Measurements from ENCODE around the gene FAM151A. TPM values are rescaled to one million over a fixed set of nuclear protein-coding genes. Genes with fewer than 3 reads are reported as not detected.
"Not testable (repeated sequence)": the region's sequence is repeated elsewhere in the genome, so short reads cannot be mapped to it uniquely, and the experiment has no call there.

FAM151A gene
- total and polyA plus RNA-seq, 2 experiments from 2014 or later: 9.8 to 13.5 TPM

DNA sequence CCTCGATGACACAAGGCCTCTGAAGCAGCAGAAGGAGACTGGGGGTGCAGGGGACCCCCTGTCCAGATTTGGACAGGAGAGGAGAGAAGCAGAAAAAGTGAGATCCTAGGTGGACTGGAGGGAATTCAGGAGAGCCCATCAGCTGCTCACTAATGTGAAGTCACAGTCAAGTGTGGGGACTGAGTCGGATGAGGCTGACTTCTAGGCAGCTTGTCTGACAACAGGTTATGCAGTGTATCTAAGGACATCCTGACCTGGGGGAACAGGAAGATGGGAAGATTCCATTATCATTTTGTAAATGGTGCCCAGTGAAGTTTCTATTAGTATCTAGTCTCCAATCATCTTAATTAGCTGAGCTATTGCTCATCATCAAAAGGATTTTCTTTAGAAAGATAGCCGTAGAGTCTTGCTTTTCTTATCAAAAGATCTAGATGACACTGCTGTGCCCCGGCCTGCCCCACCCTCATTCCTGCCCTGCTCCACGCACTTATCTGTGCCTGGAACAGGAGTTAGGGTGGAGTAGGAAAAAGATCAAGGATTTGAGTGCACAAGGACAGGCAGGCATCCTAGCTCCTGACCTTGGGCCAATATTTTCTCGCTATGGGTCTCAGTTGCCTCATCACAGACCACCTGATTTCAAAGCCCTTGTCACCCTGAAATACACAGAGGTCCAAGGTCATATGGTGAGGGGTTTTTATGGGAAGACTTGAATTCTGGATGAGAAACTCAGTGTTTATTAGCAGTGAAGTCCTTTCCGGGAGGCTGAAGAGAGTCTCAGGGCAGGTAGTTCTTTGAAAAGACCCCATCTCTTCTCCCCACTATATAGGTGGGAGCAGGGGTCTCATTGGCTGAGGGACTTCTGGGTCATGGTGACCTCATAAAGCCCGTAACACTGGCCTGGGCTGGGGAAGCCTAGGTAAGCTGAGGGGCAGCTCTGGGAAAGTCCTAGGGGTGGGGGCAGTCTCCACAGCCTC, 17.8 kb upstream of the FAM151A start, which contains the start of gene MROH7:
Gene MROH7 (plus strand): TSS at position 924 of the 974 bp plus-strand sequence. CDS start 11,141 bp downstream, outside the sequence.
- peaks cover 4% of the 10 kb centered on the region for H3K4me1 ChIP-seq (ENCODE audit: insufficient read depth)
- H3K9me3 ChIP-seq (ENCODE audit: low read depth): no peaks in the 10 kb centered on the region
- H3K27ac ChIP-seq: peak within 1 kb of the TSS; percentile 68
- H3K9me2 ChIP-seq (replicated peaks; ENCODE audit: insufficient read depth): no peaks in the 10 kb centered on the region
- TF ChIP-seq EZH2 (IDR thresholded peaks at IDR 0.05; ENCODE audit: borderline replicate concordance) (no peak), EZH2phosphoT487 (IDR thresholded peaks at IDR 0.05; ENCODE audit: low read depth, severe bottlenecking, unreplicated experiment) (no peak)
- TF ChIP-seq, protein P1, sequence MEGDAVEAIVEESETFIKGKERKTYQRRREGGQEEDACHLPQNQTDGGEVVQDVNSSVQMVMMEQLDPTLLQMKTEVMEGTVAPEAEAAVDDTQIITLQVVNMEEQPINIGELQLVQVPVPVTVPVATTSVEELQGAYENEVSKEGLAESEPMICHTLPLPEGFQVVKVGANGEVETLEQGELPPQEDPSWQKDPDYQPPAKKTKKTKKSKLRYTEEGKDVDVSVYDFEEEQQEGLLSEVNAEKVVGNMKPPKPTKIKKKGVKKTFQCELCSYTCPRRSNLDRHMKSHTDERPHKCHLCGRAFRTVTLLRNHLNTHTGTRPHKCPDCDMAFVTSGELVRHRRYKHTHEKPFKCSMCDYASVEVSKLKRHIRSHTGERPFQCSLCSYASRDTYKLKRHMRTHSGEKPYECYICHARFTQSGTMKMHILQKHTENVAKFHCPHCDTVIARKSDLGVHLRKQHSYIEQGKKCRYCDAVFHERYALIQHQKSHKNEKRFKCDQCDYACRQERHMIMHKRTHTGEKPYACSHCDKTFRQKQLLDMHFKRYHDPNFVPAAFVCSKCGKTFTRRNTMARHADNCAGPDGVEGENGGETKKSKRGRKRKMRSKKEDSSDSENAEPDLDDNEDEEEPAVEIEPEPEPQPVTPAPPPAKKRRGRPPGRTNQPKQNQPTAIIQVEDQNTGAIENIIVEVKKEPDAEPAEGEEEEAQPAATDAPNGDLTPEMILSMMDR (IDR thresholded peaks at IDR 0.05; ENCODE audit: poor library complexity): no peak
- no peaks in the 10 kb centered on the region for H4K20me1 ChIP-seq (ENCODE audit: insufficient read depth, poor library complexity, severe bottlenecking)
- no peak for DNase-seq (ENCODE audit: low spot score)
- H3K4me2 ChIP-seq: no peak within 1 kb of the TSS
- 61% methylated on average over 8 of the region's 8 CpGs for WGBS (ENCODE audit: low lambda C conversion rate, missing lambda C conversion rate)
- no peaks in the 10 kb centered on the region for H3K27me3 ChIP-seq
- no peaks in the 10 kb centered on the region for H3K36me3 ChIP-seq (replicated peaks; ENCODE audit: insufficient read depth, low read depth)
- no peak within 1 kb of the TSS for H2AFZ ChIP-seq
- H3K79me2 ChIP-seq: no peaks in the 10 kb centered on the region
- no peak within 1 kb of the TSS for H3K4me3 ChIP-seq

DNA sequence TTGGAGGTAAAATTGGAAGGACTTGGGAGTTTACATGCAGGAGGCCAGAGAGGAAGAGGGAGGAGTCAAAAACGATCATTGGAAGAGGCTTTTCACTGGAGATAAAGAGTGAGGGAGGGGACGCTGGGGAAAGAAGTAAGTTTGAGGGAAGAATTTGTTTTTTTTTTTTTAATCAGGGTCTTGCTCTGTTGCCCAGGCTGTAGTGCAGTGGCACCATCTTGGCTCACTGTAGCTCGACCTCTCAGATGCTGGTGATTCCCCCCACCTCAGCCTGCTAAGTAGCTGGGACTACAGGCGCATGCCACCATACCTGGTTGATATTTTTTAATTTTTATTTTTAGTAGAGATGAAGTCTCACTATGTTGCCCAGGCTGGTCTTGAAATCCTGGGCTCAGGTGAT, 17.0 kb upstream of the FAM151A start:
- DNase-seq (ENCODE audit: low spot score): no peak
- WGBS (ENCODE audit: low lambda C conversion rate, missing lambda C conversion rate): 77% methylated on average over 4 of the region's 4 CpGs

DNA sequence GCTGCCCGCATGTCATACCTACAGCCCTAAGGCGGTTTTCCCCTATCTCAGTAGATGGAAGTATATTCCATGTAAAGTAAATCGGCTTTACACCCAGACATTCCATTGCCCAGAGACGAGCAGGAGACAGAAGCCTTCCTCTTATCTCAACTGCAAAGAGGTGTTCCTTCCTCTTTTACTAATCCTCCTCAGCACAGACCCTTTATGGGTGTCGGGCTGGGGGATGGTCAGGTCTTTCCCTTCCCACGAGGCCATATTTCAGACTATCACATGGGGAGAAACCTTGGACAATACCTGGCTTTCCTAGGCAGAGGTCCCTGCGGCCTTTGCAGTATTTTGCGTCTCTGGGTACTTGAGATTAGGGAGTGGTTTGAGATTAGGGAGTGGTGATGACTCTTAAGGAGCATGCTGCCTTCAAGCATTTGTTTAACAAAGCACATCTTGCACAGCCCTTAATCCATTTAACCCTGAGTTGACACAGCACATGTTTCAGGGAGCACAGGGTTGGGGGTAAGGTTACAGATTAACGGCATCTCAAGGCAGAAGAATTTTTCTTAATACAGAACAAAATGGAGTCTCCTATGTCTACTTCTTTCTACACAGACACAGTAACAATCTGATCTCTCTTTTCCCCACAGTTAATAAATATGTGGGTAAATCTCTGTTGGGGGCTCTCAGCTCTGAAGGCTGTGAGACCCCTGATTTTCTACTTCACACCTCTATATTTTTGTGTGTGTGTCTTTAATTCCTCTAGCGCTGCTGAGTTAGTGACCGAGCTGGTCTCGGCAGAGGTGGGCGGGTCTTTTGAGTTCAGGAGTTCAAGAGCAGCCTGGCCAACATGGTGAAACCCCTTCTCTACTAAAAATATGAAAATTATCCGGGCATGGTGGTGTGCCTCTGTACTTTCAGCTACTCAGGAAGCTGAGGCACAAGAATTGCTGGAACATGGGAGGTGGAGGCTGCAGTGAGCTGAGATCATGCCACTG, 13.4 kb upstream of the FAM151A start:
- H3K4me3 ChIP-seq; H3K9me3 ChIP-seq (ENCODE audit: low read depth); H3K9me2 ChIP-seq (replicated peaks; ENCODE audit: insufficient read depth); H3K36me3 ChIP-seq (replicated peaks; ENCODE audit: insufficient read depth, low read depth); H3K4me2 ChIP-seq; H3K27ac ChIP-seq; H3K4me1 ChIP-seq (ENCODE audit: insufficient read depth); H3K27me3 ChIP-seq; DNase-seq (ENCODE audit: low spot score); H3K79me2 ChIP-seq; H4K20me1 ChIP-seq (ENCODE audit: insufficient read depth, poor library complexity, severe bottlenecking); H2AFZ ChIP-seq: not testable (repeated sequence)
- 59% methylated on average over 14 of the region's 14 CpGs for WGBS (ENCODE audit: low lambda C conversion rate, missing lambda C conversion rate)

More for the DNA sequence above, 17.0 kb upstream of the FAM151A start:
- H3K4me2 ChIP-seq: no peak overlapping the region
- H2AFZ ChIP-seq: no peak overlapping the region
- H3K9me3 ChIP-seq (ENCODE audit: low read depth): no peaks in the 10 kb centered on the region
- TF ChIP-seq EZH2 (IDR thresholded peaks at IDR 0.05; ENCODE audit: borderline replicate concordance) (no peak), EZH2phosphoT487 (IDR thresholded peaks at IDR 0.05; ENCODE audit: low read depth, severe bottlenecking, unreplicated experiment) (no peak)
- TF ChIP-seq, protein P1 (IDR thresholded peaks at IDR 0.05; ENCODE audit: poor library complexity): no peak
- no peaks in the 10 kb centered on the region for H3K79me2 ChIP-seq
- H3K4me1 ChIP-seq (ENCODE audit: insufficient read depth): peaks cover 4% of the 10 kb centered on the region
- peak overlapping the region; percentile 59 for H3K27ac ChIP-seq
- H4K20me1 ChIP-seq (ENCODE audit: insufficient read depth, poor library complexity, severe bottlenecking): no peaks in the 10 kb centered on the region
- H3K4me3 ChIP-seq: no peak overlapping the region
- H3K27me3 ChIP-seq: no peaks in the 10 kb centered on the region
- H3K9me2 ChIP-seq (replicated peaks; ENCODE audit: insufficient read depth): no peaks in the 10 kb centered on the region
- no peaks in the 10 kb centered on the region for H3K36me3 ChIP-seq (replicated peaks; ENCODE audit: insufficient read depth, low read depth)

DNA sequence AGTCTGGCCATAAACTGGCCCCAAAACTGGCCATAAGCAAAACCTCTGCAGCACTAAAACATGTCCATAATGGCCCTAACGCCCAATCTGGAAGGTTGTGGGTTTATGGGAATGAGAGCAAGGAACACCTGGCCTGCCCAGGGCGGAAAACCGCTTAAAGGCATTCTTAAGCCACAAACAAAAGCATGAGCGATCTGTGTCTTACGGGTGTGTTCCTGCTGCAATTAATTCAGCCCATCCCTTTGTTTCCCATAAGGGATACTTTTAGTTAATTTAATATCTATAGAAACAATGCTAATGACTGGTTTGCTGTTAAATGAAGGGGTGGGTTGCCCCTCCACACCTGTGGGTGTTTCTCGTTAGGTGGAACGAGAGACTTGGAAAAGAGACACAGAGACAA, 12.5 kb upstream of the FAM151A start:
- H3K27ac ChIP-seq; H3K4me3 ChIP-seq; H3K4me2 ChIP-seq; H3K9me2 ChIP-seq (replicated peaks; ENCODE audit: insufficient read depth); H2AFZ ChIP-seq; H3K9me3 ChIP-seq (ENCODE audit: low read depth); H3K36me3 ChIP-seq (replicated peaks; ENCODE audit: insufficient read depth, low read depth); H3K27me3 ChIP-seq; H4K20me1 ChIP-seq (ENCODE audit: insufficient read depth, poor library complexity, severe bottlenecking); DNase-seq (ENCODE audit: low spot score); H3K4me1 ChIP-seq (ENCODE audit: insufficient read depth); H3K79me2 ChIP-seq: not testable (repeated sequence)
- WGBS (ENCODE audit: low lambda C conversion rate, missing lambda C conversion rate): 94% methylated on average over 7 of the region's 7 CpGs
